Measurements from ENCODE around the gene ENTPD3. TPM values are rescaled to one million over a fixed set of nuclear protein-coding genes. Genes with fewer than 3 reads are reported as not detected.

The ENTPD3 gene
- total RNA-seq, 4 donors from 2014 or later, result 0.12 to 1.1 (median 0.56) TPM

DNA sequence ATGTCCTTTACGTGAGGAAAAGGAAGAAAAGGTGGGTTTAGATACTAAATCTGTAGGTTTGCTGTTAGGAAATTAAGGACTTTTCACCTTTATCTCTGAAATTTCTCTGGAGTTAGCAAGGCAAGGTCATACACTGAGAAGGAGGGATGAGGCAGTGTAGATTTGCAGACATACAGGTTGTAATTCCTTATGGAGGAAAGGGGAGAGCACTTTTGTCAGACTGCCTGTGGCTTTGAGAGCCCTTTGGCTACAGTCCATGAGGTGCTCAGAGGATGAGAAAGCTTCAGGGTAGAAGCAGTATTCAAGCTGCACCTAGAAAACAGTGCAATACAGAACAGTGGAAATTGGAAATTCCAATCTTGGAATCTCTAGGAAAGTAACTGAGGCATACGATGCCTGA lies 78.5 kb downstream of the ENTPD3 start:
- Histone ChIP-seq H3K9me3 (no peaks in the 10 kb centered on the region), H3K4me3 (no peak overlapping the region), H3K27ac (no peak overlapping the region), H3K4me1 (no peaks in the 10 kb centered on the region), H3K36me3 (peaks cover 0 to 50% of the 10 kb centered on the region in 2 donors), H3K27me3 (no peaks in the 10 kb centered on the region)
- intact Hi-C loops (cut with DNase I; ENCODE audit: low total_unique reads), result no loop called here
- in situ Hi-C loops (cut with MboI; ENCODE audit: low sequenced_read_pairs in 4 of 4), result loop anchor here in 2 of 4 donors (10.0 to 25.0 kb wide), 3 partner anchors 59 to 1278 kb away; partner anchors contain the start of genes SLC25A38 (in 1 of the 2), XIRP1 (in 1 of the 2) and ZNF621 (in 1 of the 2)
- TF ChIP-seq, protein P1, sequence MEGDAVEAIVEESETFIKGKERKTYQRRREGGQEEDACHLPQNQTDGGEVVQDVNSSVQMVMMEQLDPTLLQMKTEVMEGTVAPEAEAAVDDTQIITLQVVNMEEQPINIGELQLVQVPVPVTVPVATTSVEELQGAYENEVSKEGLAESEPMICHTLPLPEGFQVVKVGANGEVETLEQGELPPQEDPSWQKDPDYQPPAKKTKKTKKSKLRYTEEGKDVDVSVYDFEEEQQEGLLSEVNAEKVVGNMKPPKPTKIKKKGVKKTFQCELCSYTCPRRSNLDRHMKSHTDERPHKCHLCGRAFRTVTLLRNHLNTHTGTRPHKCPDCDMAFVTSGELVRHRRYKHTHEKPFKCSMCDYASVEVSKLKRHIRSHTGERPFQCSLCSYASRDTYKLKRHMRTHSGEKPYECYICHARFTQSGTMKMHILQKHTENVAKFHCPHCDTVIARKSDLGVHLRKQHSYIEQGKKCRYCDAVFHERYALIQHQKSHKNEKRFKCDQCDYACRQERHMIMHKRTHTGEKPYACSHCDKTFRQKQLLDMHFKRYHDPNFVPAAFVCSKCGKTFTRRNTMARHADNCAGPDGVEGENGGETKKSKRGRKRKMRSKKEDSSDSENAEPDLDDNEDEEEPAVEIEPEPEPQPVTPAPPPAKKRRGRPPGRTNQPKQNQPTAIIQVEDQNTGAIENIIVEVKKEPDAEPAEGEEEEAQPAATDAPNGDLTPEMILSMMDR (IDR thresholded peaks at IDR 0.05 in 4 of 5, conservative IDR thresholded peaks at IDR 0.05 in 1 of 5), result no peak
- no peak for TF ChIP-seq POLR2A (IDR thresholded peaks at IDR 0.05)
- DNase-seq (no peak), ATAC-seq (no peak)

DNA sequence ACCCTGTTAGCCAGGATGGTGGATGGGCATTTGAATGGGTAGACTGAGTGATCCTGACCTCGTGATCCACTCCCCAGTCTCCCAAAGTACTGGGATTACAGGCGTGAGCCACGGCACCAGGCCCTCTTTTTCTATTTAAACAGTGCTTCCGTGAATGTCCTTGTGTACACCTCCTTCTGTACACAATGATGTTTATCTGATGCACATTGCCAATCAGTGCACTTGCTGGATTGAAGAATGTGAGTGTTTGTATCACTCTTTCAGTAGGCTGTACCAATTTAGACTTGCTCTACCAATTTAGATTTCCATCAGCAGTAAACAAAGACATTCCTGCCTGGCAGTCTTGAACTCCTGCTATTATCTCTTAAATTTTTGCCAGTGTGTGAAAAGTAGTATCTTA lies 81.0 kb downstream of the ENTPD3 start:
- no peak for DNase-seq
- TF ChIP-seq POLR2A (IDR thresholded peaks at IDR 0.05), result no peak
- TF ChIP-seq, protein P1 (IDR thresholded peaks at IDR 0.05 in 4 of 5, conservative IDR thresholded peaks at IDR 0.05 in 1 of 5), result no peak
- Histone ChIP-seq H3K36me3 (peaks cover 0 to 25% of the 10 kb centered on the region in 2 donors), H3K9me3 (no peaks in the 10 kb centered on the region), H3K27me3 (no peaks in the 10 kb centered on the region), H3K4me1 (no peaks in the 10 kb centered on the region), H3K4me3 (no peak overlapping the region), H3K27ac (no peak overlapping the region)
- no peak for ATAC-seq
- in situ Hi-C loops (cut with MboI; ENCODE audit: low sequenced_read_pairs in 4 of 4), result loop anchor here in 2 of 4 donors (10.0 to 25.0 kb wide), 3 partner anchors 57 to 1281 kb away; partner anchors contain the start of genes SLC25A38 (in 1 of the 2), XIRP1 (in 1 of the 2) and ZNF621 (in 1 of the 2)
- intact Hi-C loops (cut with DNase I; ENCODE audit: low total_unique reads), result no loop called here

DNA sequence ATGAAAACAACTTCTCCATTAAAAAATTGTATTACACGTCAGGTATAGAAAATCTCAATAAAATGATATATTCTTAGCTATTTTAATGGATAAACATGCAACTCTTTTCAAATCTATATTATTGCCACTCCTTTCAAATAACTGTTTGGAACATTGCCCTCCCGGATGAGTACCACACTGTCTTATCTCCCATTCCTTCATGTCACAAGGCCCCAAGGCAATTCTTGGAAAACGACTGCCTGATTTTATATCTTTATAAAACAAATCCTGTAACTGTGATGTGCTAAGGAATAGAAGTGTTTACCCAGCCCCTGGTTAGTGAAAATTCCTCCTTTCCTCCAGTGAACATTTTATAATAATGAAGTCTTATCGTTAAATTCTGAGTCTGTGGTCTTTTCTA lies 83.7 kb downstream of the ENTPD3 start:
- no peak overlapping the region for H3K4me3 ChIP-seq
- no peaks in the 10 kb centered on the region for H3K4me1 ChIP-seq
- TF ChIP-seq, protein P1 (IDR thresholded peaks at IDR 0.05 in 4 of 5, conservative IDR thresholded peaks at IDR 0.05 in 1 of 5), result no peak
- TF ChIP-seq POLR2A (IDR thresholded peaks at IDR 0.05), result no peak
- intact Hi-C loops (cut with DNase I; ENCODE audit: low total_unique reads) (no loop called here), in situ Hi-C loops (cut with MboI; ENCODE audit: low sequenced_read_pairs in 4 of 4) (loop anchor here in 2 of 4 donors (25.0 kb wide), 2 partner anchors 1083 to 1283 kb away; partner anchors contain the start of genes SLC25A38 (in 1 of the 2) and XIRP1 (in 1 of the 2))
- no peak for ATAC-seq
- no peaks in the 10 kb centered on the region for H3K27me3 ChIP-seq
- H3K36me3 ChIP-seq, result no peaks in the 10 kb centered on the region
- DNase-seq, result no peak
- no peaks in the 10 kb centered on the region for H3K9me3 ChIP-seq
- H3K27ac ChIP-seq, result no peak overlapping the region

- Histone ChIP-seq H3K27me3 (no peaks in the 10 kb centered on the region), H3K36me3 (peaks cover 0 to 26% of the 10 kb centered on the region in 2 donors), H3K27ac (peak within 1 kb of the TSS; percentile 77 to 90 (median 80)), H3K9me3 (no peaks in the 10 kb centered on the region), H3K4me1 (peaks cover 4 to 6% of the 10 kb centered on the region in 2 donors), H3K4me3 (peak within 1 kb of the TSS; percentile 72 to 98 (median 88))
- DNase-seq, result peak; percentile 52 to 76
- intact Hi-C loops (cut with DNase I; ENCODE audit: low total_unique reads) (loop anchor here (1.0 to 2.0 kb wide), 3 partner anchors 24 to 48 kb away; partner anchors contain the start of gene ZNF621), in situ Hi-C loops (cut with MboI; ENCODE audit: low sequenced_read_pairs in 4 of 4) (no loop called here)
- ATAC-seq, result peak; percentile 91 to 95
- peak in 1 of 2 donors; percentile 17 for TF ChIP-seq POLR2A (IDR thresholded peaks at IDR 0.05)
- TF ChIP-seq, protein P1 (IDR thresholded peaks at IDR 0.05 in 4 of 5, conservative IDR thresholded peaks at IDR 0.05 in 1 of 5), result no peak
Observed at GRCh38 chr3:40476478-40477470, 89.8 kb downstream of the ENTPD3 start, which contains the start of gene ZNF619. Gene ZNF619, plus strand, starts transcription at chr3:40477122. Its CDS starts 858 bp downstream, at chr3:40477980.

Measured in gastrocnemius medialis (tissue), 4 donors.